ENCODE measurements around the gene BMAL2.

GRCh38 chr12:27330846-27331245 is 1.8 kb upstream of the BMAL2 start:
- TF ChIP-seq CEBPB (IDR thresholded peaks at IDR 0.05) (no peak), CREB1 (IDR thresholded peaks at IDR 0.05; ENCODE audit: low read depth) (no peak), EP300 (IDR thresholded peaks at IDR 0.05; ENCODE audit: borderline replicate concordance) (no peak), YY1 (IDR thresholded peaks at IDR 0.05; ENCODE audit: low read depth) (no peak), FOXM1 (IDR thresholded peaks at IDR 0.05; ENCODE audit: borderline replicate concordance, low read depth) (peak; percentile 75; the same call in 1 of the 2 replicates), MAX (IDR thresholded peaks at IDR 0.05) (no peak; the same call in none of the 2 replicates), REST (IDR thresholded peaks at IDR 0.05; ENCODE audit: low read depth) (no peak), NFIC (IDR thresholded peaks at IDR 0.05) (no peak; the same call in 1 of the 2 replicates), TAF1 (IDR thresholded peaks at IDR 0.05; ENCODE audit: low read depth) (no peak), ZBTB7A (IDR thresholded peaks at IDR 0.05; ENCODE audit: low read depth) (no peak), RAD21 (IDR thresholded peaks at IDR 0.05; ENCODE audit: low read depth) (no peak), USF1 (IDR thresholded peaks at IDR 0.05) (no peak), TEAD4 (IDR thresholded peaks at IDR 0.05) (no peak)

All from Ishikawa (cell line).